Natural killer cell treated with Interleukin-12 subunit alpha and Interleukin-12 subunit beta and Interleukin-15 and Interleukin-18, amount 100 ng/mL, for 72 hours (primary cell): ENCODE measurements around the gene GPR15LG. TPM values are rescaled to one million over a fixed set of nuclear protein-coding genes. Genes with fewer than 3 reads are reported as not detected.
A peak's percentile ranks its signal among the peaks of the same experiment; 100 is the strongest.

Experiments
- ATAC-seq, 2 donors: fragments of 150-1000 bp; cut with Tn5 transposase in 1 of 2; sonication (Bioruptor Pico), chemical (Tn5 transposase) in 1 of 2; 2 replicates each; pipeline ENCODE4 v1.10.0; 2021
- DNase-seq: peaks from one replicate; pipeline ENCODE4 v3.0.0; 2022; ENCODE audit warnings: low spot score
- H3K27ac Mint-ChIP-seq, 2 donors: 1 replicate in 1 of 2; 2 replicates in 1 of 2; pipeline ENCODE4 v1.8.0; 2022; ENCODE audit warnings: mixed read lengths in 2 of 2, mild to moderate bottlenecking in 1 of 2, moderate library complexity in 1 of 2
- H3K27me3 Mint-ChIP-seq, 2 donors: 1 replicate in 1 of 2; 2 replicates in 1 of 2; pipeline ENCODE4 v1.8.0; 2022; ENCODE audit warnings: mixed read lengths in 2 of 2
- H3K36me3 Mint-ChIP-seq: one replicate; pipeline ENCODE4 v1.8.0; 2022; ENCODE audit warnings: mixed read lengths
- H3K4me1 Mint-ChIP-seq, 2 donors: 1 replicate in 1 of 2; 2 replicates in 1 of 2; pipeline ENCODE4 v1.8.0; 2022; ENCODE audit warnings: low read depth in 2 of 2, mixed read lengths in 2 of 2, mild to moderate bottlenecking in 1 of 2
- H3K4me3 Mint-ChIP-seq: one replicate; pipeline ENCODE4 v1.8.0; 2022; ENCODE audit warnings: mixed read lengths
- H3K9me3 Mint-ChIP-seq: 2 replicates; pipeline ENCODE4 v1.8.0; 2022; ENCODE audit warnings: mixed read lengths
- total RNA-seq, 2 donors: library from RNA; stranded (reverse); gene quantifications; one replicate each; pipeline ENCODE4 v1.2.3, GENCODE V29; 2022

GPR15LG gene
- total RNA-seq, 2 donors from 2014 or later = not detected

DNA sequence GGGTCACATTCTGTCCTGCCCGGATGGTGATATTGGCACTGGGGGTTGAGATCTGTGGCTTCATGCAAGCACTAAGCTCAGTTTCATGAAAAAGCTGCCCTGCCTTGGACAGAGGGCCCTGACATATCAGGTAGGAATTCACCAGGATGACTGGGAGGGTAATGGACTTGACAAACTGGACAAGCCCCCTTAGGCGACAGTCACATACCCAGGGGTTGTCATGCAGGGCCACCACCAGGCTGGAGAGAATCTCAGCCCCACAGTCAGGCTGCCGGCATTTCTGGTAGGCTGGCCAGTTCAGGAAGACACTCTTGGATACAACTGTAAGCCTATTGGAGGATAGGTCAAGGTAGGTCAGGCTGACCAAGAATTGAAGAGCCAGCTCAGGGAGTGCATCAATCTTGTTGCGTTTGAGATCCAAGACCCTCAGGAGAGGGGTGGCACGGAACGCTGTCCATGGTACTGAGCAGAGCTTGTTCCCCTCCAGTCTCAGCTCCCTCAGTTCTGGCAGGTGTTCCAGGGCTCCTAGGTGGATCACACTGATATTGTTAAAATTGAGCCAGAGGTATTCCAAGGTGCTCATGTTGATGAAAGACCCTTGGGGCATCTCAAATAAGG is 50.9 kb downstream of the GPR15LG start:
- no peaks in the 10 kb centered on the region for H3K4me1 Mint-ChIP-seq
- DNase-seq (no peak), ATAC-seq (no peak)
- peaks cover 20 to 22% of the 10 kb centered on the region in 2 donors for H3K27me3 Mint-ChIP-seq
- H3K9me3 Mint-ChIP-seq = no peaks in the 10 kb centered on the region
- no peak overlapping the region for H3K27ac Mint-ChIP-seq
- H3K36me3 Mint-ChIP-seq = no peaks in the 10 kb centered on the region
- no peak overlapping the region for H3K4me3 Mint-ChIP-seq

DNA sequence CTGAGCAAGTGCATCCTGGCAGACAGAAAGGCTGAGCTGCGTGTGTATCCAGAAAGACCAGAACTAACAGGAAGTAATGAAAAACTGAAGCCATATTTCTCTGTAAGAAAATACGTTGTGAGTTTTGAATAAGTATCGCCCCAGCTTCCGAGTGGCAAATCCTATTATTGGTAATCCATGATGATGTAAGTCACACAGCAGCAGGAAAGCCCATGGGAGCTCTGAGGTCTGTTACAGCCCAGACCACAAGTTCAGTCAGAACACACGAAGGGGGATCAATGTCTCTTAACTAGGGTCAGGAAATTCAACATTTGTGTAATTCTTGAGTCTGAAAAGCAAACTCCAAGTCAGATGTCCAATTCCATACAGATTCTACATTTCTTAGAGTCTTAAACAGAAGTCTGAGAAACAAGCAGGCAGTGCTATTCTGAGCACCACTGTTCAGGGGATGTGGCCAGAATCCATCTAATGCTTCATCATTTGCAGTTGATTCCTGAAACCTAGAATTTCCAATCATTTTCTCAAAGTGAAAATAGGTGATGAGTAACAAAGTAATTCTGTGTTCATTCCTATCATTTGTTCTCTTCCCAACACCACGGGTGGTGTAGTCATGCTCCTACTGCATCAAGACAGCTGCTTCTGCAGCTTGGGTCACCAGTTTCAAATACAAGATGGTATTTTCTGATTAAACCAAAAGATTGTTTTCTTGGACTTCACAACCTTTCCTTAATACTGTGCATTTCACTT is 52.0 kb downstream of the GPR15LG start, which contains the start of gene LRIT2:
TSS of gene LRIT2 (minus strand) at position 118 of the 747 bp plus-strand sequence. CDS start at position 94, 24 bp downstream.
- Mint-ChIP-seq H3K27ac (no peak within 1 kb of the TSS), H3K9me3 (no peaks in the 10 kb centered on the region), H3K4me1 (no peaks in the 10 kb centered on the region), H3K36me3 (no peaks in the 10 kb centered on the region), H3K27me3 (peaks cover 22 to 31% of the 10 kb centered on the region in 2 donors), H3K4me3 (no peak within 1 kb of the TSS)
- no peak for DNase-seq
- ATAC-seq = no peak

DNA sequence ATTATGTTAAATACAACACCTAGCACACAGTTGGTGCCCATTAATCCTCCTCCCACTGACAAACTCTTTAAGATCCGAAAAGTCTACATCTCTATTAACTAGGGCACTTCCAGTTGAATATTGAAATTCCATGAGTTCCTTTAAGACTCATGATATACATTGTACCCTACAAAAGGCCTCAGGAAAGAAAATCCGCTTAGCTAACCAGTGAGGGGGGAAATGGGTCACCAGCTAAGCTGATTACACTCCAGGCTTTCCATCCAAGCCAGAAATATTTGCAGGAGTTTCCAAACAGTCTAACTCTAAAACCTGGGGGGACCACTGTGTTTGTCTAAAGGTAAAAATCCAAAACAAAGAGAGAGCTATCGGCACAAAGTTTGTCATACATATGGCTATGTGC is 53.0 kb downstream of the GPR15LG start:
- no peaks in the 10 kb centered on the region for H3K36me3 Mint-ChIP-seq

DNA sequence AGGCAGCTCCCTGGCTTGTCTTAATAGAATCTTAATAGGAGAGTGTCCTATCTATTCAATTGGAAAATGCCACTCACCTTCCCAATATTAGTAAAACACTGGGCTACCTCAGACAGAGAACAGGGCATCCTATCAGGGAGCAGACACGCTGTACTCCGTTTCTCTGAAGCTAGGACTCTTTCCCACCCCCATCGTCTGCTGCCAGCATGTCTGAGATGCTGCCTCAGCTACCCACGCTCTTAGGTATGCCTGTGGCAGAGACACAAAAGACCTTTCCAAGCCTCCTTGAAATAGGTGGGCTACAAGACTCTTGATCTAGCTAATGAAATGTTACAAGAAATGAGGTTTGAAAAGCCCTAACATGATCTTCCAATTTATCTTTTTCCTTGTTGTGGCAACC is 54.2 kb downstream of the GPR15LG start:
- H3K9me3 Mint-ChIP-seq = no peaks in the 10 kb centered on the region
- no peak overlapping the region for H3K4me3 Mint-ChIP-seq
- ATAC-seq (no peak), DNase-seq (no peak)
- H3K27ac Mint-ChIP-seq = no peak overlapping the region
- H3K36me3 Mint-ChIP-seq = no peaks in the 10 kb centered on the region
- no peaks in the 10 kb centered on the region for H3K4me1 Mint-ChIP-seq
- peaks cover 22 to 35% of the 10 kb centered on the region in 2 donors for H3K27me3 Mint-ChIP-seq

More for the DNA sequence above, 53.0 kb downstream of the GPR15LG start:
- no peaks in the 10 kb centered on the region for H3K9me3 Mint-ChIP-seq
- H3K4me3 Mint-ChIP-seq = no peak overlapping the region
- no peak for ATAC-seq
- DNase-seq = no peak
- peaks cover 20 to 35% of the 10 kb centered on the region in 2 donors for H3K27me3 Mint-ChIP-seq
- H3K27ac Mint-ChIP-seq = no peak overlapping the region
- H3K4me1 Mint-ChIP-seq = no peaks in the 10 kb centered on the region

DNA sequence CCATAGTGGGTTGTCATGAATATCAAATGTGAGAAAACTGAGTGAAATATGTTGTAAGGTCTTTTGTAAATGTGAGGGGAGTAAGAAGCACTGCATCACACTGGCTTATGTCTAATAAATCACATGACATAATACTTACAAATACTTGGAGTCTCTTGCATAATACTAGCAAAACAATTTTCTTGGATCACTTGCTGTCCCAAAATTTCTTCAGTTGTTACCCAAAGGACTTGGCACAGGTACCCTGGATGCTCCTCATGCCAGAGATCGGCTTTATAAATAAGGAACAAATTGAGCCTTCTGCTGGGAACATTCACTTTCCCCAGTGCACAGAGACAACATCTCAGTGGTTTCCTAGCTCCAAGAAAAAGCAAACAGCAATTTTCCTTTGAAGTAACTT is 56.8 kb downstream of the GPR15LG start:
- ATAC-seq = no peak
- H3K27ac Mint-ChIP-seq = no peak overlapping the region

DNA sequence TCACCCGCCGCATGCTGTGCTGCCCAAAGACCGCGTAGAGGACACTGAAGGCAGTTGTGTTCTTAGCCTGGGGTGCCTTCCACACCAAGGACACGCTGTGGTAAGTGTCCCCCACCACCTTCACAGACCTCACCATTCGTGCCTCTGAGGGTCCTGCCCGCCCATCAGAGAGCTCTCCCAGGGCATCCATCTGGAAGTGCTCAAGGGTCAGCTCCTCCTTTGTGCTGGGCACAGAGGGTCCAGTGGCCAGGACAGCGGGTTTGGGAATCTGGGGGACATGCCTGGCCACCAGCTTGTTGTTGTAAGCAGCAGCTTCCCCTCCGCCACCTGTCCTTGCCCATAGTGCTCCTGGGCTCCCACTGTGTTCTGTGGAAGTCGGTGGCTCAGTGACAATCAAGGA is 58.8 kb downstream of the GPR15LG start:
- Mint-ChIP-seq H3K9me3 (no peaks in the 10 kb centered on the region), H3K4me1 (no peaks in the 10 kb centered on the region), H3K27ac (no peak overlapping the region), H3K4me3 (no peak overlapping the region), H3K27me3 (peaks cover 27 to 30% of the 10 kb centered on the region in 2 donors), H3K36me3 (no peaks in the 10 kb centered on the region)
- DNase-seq (no peak), ATAC-seq (peak; percentile 8 to 25)

More for the DNA sequence above, 56.8 kb downstream of the GPR15LG start:
- H3K27me3 Mint-ChIP-seq = peaks cover 21 to 35% of the 10 kb centered on the region in 2 donors
- H3K4me1 Mint-ChIP-seq = no peaks in the 10 kb centered on the region
- DNase-seq = no peak
- no peaks in the 10 kb centered on the region for H3K36me3 Mint-ChIP-seq
- H3K9me3 Mint-ChIP-seq = no peaks in the 10 kb centered on the region
- H3K4me3 Mint-ChIP-seq = no peak overlapping the region

DNA sequence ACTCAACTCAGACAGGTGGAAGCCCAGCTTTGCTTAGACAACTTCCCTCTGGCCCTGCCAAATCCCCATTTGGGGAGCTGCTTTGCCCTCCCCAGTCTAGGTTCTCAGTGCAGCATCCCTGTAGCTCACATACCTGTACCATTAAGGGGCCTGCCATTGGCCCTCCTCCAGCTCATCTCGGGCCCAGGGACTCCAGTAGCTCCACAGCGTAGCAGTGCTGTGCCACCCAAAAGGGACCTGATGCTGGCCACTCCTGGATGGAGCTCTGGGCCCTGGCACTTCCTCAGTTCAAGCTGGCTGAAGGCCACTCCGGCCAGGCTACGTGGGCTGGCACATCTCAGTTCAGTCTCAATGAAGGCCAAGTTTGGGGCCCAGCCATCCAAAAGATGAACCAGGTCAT is 60.3 kb downstream of the GPR15LG start:
- Mint-ChIP-seq H3K27me3 (peaks cover 20 to 23% of the 10 kb centered on the region in 2 donors), H3K27ac (no peak overlapping the region), H3K36me3 (no peaks in the 10 kb centered on the region), H3K4me3 (no peak overlapping the region), H3K4me1 (no peaks in the 10 kb centered on the region), H3K9me3 (no peaks in the 10 kb centered on the region)
- DNase-seq (no peak), ATAC-seq (no peak)

DNA sequence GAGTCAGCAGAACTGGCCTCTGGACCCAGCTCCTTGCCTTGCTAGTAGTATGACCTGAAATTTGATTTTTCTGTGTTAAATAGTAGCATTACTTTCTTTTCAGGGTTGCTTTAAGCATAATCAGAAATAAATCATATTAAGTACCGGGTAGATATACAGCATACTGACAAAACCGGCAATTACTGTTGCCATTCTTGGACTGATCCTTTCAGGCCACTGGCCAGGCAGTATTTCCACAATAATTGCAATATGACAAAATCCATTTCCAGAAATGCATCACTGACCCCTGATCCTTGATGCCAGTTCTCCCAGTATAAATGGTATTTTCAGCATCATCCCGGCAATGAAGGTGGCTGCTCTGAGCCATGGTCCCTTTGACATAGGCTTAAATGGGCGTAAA is 60.9 kb downstream of the GPR15LG start:
- Mint-ChIP-seq H3K9me3 (no peaks in the 10 kb centered on the region), H3K27me3 (peaks cover 21 to 27% of the 10 kb centered on the region in 2 donors), H3K36me3 (no peaks in the 10 kb centered on the region), H3K4me3 (no peak overlapping the region), H3K27ac (no peak overlapping the region), H3K4me1 (no peaks in the 10 kb centered on the region)
- DNase-seq (no peak), ATAC-seq (no peak)

Other genes starting within 250 kb of the GPR15LG start
- 100 to 1,000 TPM; 121 to 157 TPM for gene GHITM, start 34.3 kb upstream of the GPR15LG start, total RNA-seq
- gene CDHR1, start 20.7 kb downstream of the GPR15LG start, total RNA-seq = 10 to 100 TPM in 1 of 2 donors, 1 to 10 TPM in 1; 3.3 to 10.2 TPM
- gene LRIT2, start 51.7 kb downstream of the GPR15LG start, total RNA-seq = not detected
- gene LRIT1, start 67.7 kb downstream of the GPR15LG start, total RNA-seq = not detected
- gene RGR, start 71.3 kb downstream of the GPR15LG start, total RNA-seq = not detected
- gene CCSER2, start 154.8 kb downstream of the GPR15LG start, total RNA-seq = 100 to 1,000 TPM in 1 of 2 donors, 10 to 100 TPM in 1; 90.4 to 135 TPM